ENCODE measurements around the gene CRYL1. TPM values are rescaled to one million over a fixed set of nuclear protein-coding genes. Genes with fewer than 3 reads are reported as not detected.

Gene CRYL1
- total and polyA plus RNA-seq, 7 donors: 33.0 to 183 (median 53.5) TPM

- DNase-seq: no peak
- WGBS, 2 donors: 57 to 67% methylated on average over 5 of the region's 5 CpGs
- no peaks in the 10 kb centered on the region for H3K9me3 ChIP-seq
- intact Hi-C loops (cut with DNase I): no loop called here
- TF ChIP-seq POLR2A (IDR thresholded peaks at IDR 0.05) (no peak), CTCF (IDR thresholded peaks at IDR 0.05) (no peak), POLR2AphosphoS5 (IDR thresholded peaks at IDR 0.05) (no peak), EP300 (IDR thresholded peaks at IDR 0.05) (no peak)
- no peak overlapping the region for H3K27ac ChIP-seq
- H3K27me3 ChIP-seq: no peaks in the 10 kb centered on the region
- no peak overlapping the region for H3K4me3 ChIP-seq
- H3K4me1 ChIP-seq: no peaks in the 10 kb centered on the region
- no peaks in the 10 kb centered on the region for H3K36me3 ChIP-seq
These were observed 25.1 kb upstream of the CRYL1 start for GRCh38 chr13:20550799-20551198.

GRCh38 chr13:20547479-20547908 is 21.8 kb upstream of the CRYL1 start:
- no peak for TF ChIP-seq CTCF (IDR thresholded peaks at IDR 0.05)
- TF ChIP-seq EP300 (IDR thresholded peaks at IDR 0.05): no peak
- no peak for TF ChIP-seq POLR2A (IDR thresholded peaks at IDR 0.05)
- no peak for TF ChIP-seq POLR2AphosphoS5 (IDR thresholded peaks at IDR 0.05)
- no peaks in the 10 kb centered on the region for H3K27me3 ChIP-seq
- no peak for DNase-seq
- no peaks in the 10 kb centered on the region for H3K9me3 ChIP-seq
- intact Hi-C loops (cut with DNase I): no loop called here
- H3K27ac ChIP-seq: no peak overlapping the region
- 38 to 70% methylated on average over 4 of the region's 4 CpGs for WGBS, 2 donors
- no peaks in the 10 kb centered on the region for H3K4me1 ChIP-seq
- no peak overlapping the region for H3K4me3 ChIP-seq
- H3K36me3 ChIP-seq: no peaks in the 10 kb centered on the region

- intact Hi-C loops (cut with DNase I): no loop called here
- no peaks in the 10 kb centered on the region for H3K36me3 ChIP-seq
- whole genome bisulfite sequencing, 2 donors: 11 to 33% methylated on average over 1 of the region's 1 CpG
These were observed 20.9 kb upstream of the CRYL1 start for GRCh38 chr13:20546556-20546955.

GRCh38 chr13:20544201-20544923 is 18.7 kb upstream of the CRYL1 start:
- Histone ChIP-seq H3K4me3 (no peak overlapping the region), H3K36me3 (no peaks in the 10 kb centered on the region), H3K4me1 (no peaks in the 10 kb centered on the region), H3K27ac (no peak overlapping the region), H3K9me3 (no peaks in the 10 kb centered on the region), H3K27me3 (no peaks in the 10 kb centered on the region)
- WGBS, 2 donors: 72 to 82% methylated on average over 7 of the region's 7 CpGs
- DNase-seq: no peak
- TF ChIP-seq POLR2AphosphoS5 (IDR thresholded peaks at IDR 0.05) (no peak), POLR2A (IDR thresholded peaks at IDR 0.05) (no peak), EP300 (IDR thresholded peaks at IDR 0.05) (no peak), CTCF (IDR thresholded peaks at IDR 0.05) (no peak)
- intact Hi-C loops (cut with DNase I): no loop called here

More at GRCh38 chr13:20546556-20546955, 20.9 kb upstream of the CRYL1 start:
- DNase-seq: no peak
- Histone ChIP-seq H3K27ac (no peak overlapping the region), H3K27me3 (no peaks in the 10 kb centered on the region), H3K4me1 (no peaks in the 10 kb centered on the region), H3K9me3 (no peaks in the 10 kb centered on the region), H3K4me3 (no peak overlapping the region)
- no peak for TF ChIP-seq EP300 (IDR thresholded peaks at IDR 0.05)
- no peak for TF ChIP-seq CTCF (IDR thresholded peaks at IDR 0.05)
- no peak for TF ChIP-seq POLR2A (IDR thresholded peaks at IDR 0.05)
- TF ChIP-seq POLR2AphosphoS5 (IDR thresholded peaks at IDR 0.05): no peak

- no peaks in the 10 kb centered on the region for H3K4me1 ChIP-seq
- no peaks in the 10 kb centered on the region for H3K27me3 ChIP-seq
- no peak for DNase-seq
- H3K4me3 ChIP-seq: no peak overlapping the region
- TF ChIP-seq POLR2A (IDR thresholded peaks at IDR 0.05) (no peak), EP300 (IDR thresholded peaks at IDR 0.05) (no peak), POLR2AphosphoS5 (IDR thresholded peaks at IDR 0.05) (no peak), CTCF (IDR thresholded peaks at IDR 0.05) (no peak)
- H3K9me3 ChIP-seq: peaks cover 0 to 1% (median 0%) of the 10 kb centered on the region in 4 donors
- intact Hi-C loops (cut with DNase I): no loop called here
- no peak overlapping the region for H3K27ac ChIP-seq
- H3K36me3 ChIP-seq: no peaks in the 10 kb centered on the region
These were observed 11.3 kb upstream of the CRYL1 start for GRCh38 chr13:20536992-20537391.

Measured in sigmoid colon (tissue), 7 donors.